SK-N-SH (cell line): Measurements from ENCODE around the gene TOR4A. TPM values are rescaled to one million over a fixed set of nuclear protein-coding genes. Genes with fewer than 3 reads are reported as not detected.

Source experiments
- CTCF ChIA-PET: fragments of 300-600, 350-600 bp; formaldehyde crosslinking; extraction: SDS; loops from one replicate; lab custom pipeline; 2021; lab: Yijun Ruan, JAX
- POLR2A ChIA-PET: fragments of 350-600 bp; sonication (Branson Sonifier 250); formaldehyde crosslinking; extraction: SDS; loops from one replicate; lab custom pipeline; 2020; ENCODE audit warnings: antibody characterized with exemption, inconsistent platforms; lab: Yijun Ruan, JAX
- DNase-seq: peaks from one replicate; pipeline ENCODE4 v3.0.0; 2012
- H2AFZ ChIP-seq: fragments of 200-600 bp; sonication (generic); 2 replicates; pipeline ENCODE4 v1.8.1; 2016; ENCODE audit warnings: antibody characterized with exemption, mild to moderate bottlenecking, low read depth
- H3F3A ChIP-seq: fragments of 200-600 bp; sonication (generic); replicated peaks from 2 replicates; pipeline ENCODE3; 2016; ENCODE audit warnings: antibody characterized with exemption, mild to moderate bottlenecking; ENCODE audit not compliant: insufficient read depth
- H3K27ac ChIP-seq, 2 experiments: fragments of 200-500 bp in 1 of 2; fragments of 200-600 bp in 1 of 2; sonication (Bioruptor generic) in 1 of 2; sonication (generic), shearing (Covaris generic) in 1 of 2; 2 replicates each; pipeline versions ENCODE4 v1.5.1 to v1.6.1; 2014 to 2016; ENCODE audit warnings: low read depth in 2 of 2, inconsistent platforms in 1 of 2, low read length in 1 of 2, mild to moderate bottlenecking in 1 of 2, mixed read lengths in 1 of 2
- H3K27me3 ChIP-seq: fragments of 200-600 bp; sonication (generic), shearing (Covaris generic); 2 replicates; pipeline ENCODE4 v1.6.1; 2016; ENCODE audit warnings: mixed run types; ENCODE audit not compliant: insufficient read depth
- H3K36me3 ChIP-seq, 2 experiments: fragments of 200-500 bp in 1 of 2; fragments of 200-600 bp in 1 of 2; sonication (Bioruptor generic) in 1 of 2; sonication (generic) in 1 of 2; replicated peaks in 1 of 2; 2 replicates each; pipeline versions ENCODE3 to v1.5.1; 2014 to 2016; ENCODE audit warnings: low read length in 1 of 2, mild to moderate bottlenecking in 1 of 2; ENCODE audit not compliant: insufficient read depth in 2 of 2, control insufficient read depth in 1 of 2
- H3K4me1 ChIP-seq, 2 experiments: fragments of 200-500 bp in 1 of 2; fragments of 200-600 bp in 1 of 2; sonication (Bioruptor generic) in 1 of 2; sonication (generic), shearing (Covaris generic) in 1 of 2; 2 replicates each; pipeline versions ENCODE4 v1.5.1 to v1.6.1; 2014 to 2016; ENCODE audit warnings: low read depth in 1 of 2, low read length in 1 of 2, mixed run types in 1 of 2; ENCODE audit not compliant: insufficient read depth in 2 of 2, control insufficient read depth in 1 of 2
- H3K4me2 ChIP-seq: fragments of 200-600 bp; sonication (generic), shearing (Covaris generic); 2 replicates; pipeline ENCODE4 v1.6.1; 2017; ENCODE audit warnings: mixed run types
- H3K4me3 ChIP-seq, 2 experiments: fragments of 200-500 bp in 1 of 2; fragments of 200-600 bp in 1 of 2; sonication (Bioruptor generic) in 1 of 2; sonication (generic), shearing (Covaris generic) in 1 of 2; 2 replicates each; pipeline versions ENCODE4 v1.5.1 to v1.8.1; 2014 to 2016; ENCODE audit warnings: low read depth in 2 of 2, inconsistent platforms in 1 of 2, low read length in 1 of 2, mild to moderate bottlenecking in 1 of 2, mixed read lengths in 1 of 2, moderate library complexity in 1 of 2
- H3K79me2 ChIP-seq: fragments of 200-600 bp; sonication (generic); 2 replicates; pipeline ENCODE4 v1.8.1; 2017; ENCODE audit warnings: mild to moderate bottlenecking; ENCODE audit not compliant: insufficient read depth
- H3K9ac ChIP-seq: fragments of 200-600 bp; sonication (generic); 2 replicates; pipeline ENCODE4 v1.6.1; 2017; ENCODE audit warnings: mixed run types
- H3K9me2 ChIP-seq: fragments of 200-600 bp; sonication (generic); 2 replicates; pipeline ENCODE4 v1.6.1; 2017; ENCODE audit warnings: mixed run types
- H3K9me3 ChIP-seq: fragments of 200-600 bp; sonication (generic); 2 replicates; pipeline ENCODE4 v1.6.1; 2017; ENCODE audit warnings: mixed run types, mild to moderate bottlenecking, moderate library complexity
- H4K20me1 ChIP-seq: fragments of 200-600 bp; sonication (generic); 2 replicates; pipeline ENCODE4 v1.6.1; 2017; ENCODE audit warnings: mild to moderate bottlenecking, mixed run types; ENCODE audit not compliant: insufficient read depth
- CHD2 ChIP-seq: fragments of 150-350 bp; IDR thresholded peaks from 2 replicates; pipeline ENCODE4 v1.6.1; 2018; ENCODE audit warnings: low read length; ENCODE audit not compliant: partially characterized antibody
- ELF1 ChIP-seq: IDR thresholded peaks from 2 replicates; pipeline ENCODE4 v1.4.0; 2012
- EZH2phosphoT487 ChIP-seq: fragments of 200-600 bp; sonication (generic); IDR thresholded peaks from 2 replicates; pipeline ENCODE4 v1.6.1; 2017; ENCODE audit warnings: low read depth, mixed run types, mild to moderate bottlenecking, antibody characterized with exemption, moderate library complexity, borderline replicate concordance
- FOSL2 ChIP-seq: IDR thresholded peaks from 2 replicates; pipeline ENCODE4 v1.4.0; 2012; ENCODE audit warnings: low read depth, mild to moderate bottlenecking, moderate library complexity, borderline replicate concordance
- MXI1 ChIP-seq: IDR thresholded peaks from 2 replicates; pipeline ENCODE4 v1.6.1; 2012; ENCODE audit warnings: mild to moderate bottlenecking, low read depth, low read length, improper control_type of control experiment
- NFIC ChIP-seq: IDR thresholded peaks from 2 replicates; pipeline ENCODE4 v1.4.0; 2012; ENCODE audit warnings: borderline replicate concordance
- RCOR1 ChIP-seq: fragments of 150-350 bp; IDR thresholded peaks from 2 replicates; pipeline ENCODE4 v1.6.1; 2017; ENCODE audit warnings: antibody characterized with exemption, low read length
- TEAD4 ChIP-seq: IDR thresholded peaks from 2 replicates; pipeline ENCODE4 v1.4.0; 2012; ENCODE audit warnings: mild to moderate bottlenecking, borderline replicate concordance; ENCODE audit not compliant: insufficient read depth
- USF1 ChIP-seq: IDR thresholded peaks from 2 replicates; pipeline ENCODE4 v1.4.0; 2012; ENCODE audit warnings: low read depth, borderline replicate concordance
- WGBS: methylation state at CpG from one replicate; pipeline ENCODE4 v1.1.6; 2017; ENCODE audit warnings: low lambda C conversion rate; 5-methylcytosine and 5-hydroxymethylcytosine counted together
- polyA plus RNA-seq, 3 experiments: library from polyadenylated mRNA; depleted of rRNA; stranded (reverse); fragments of >200 nt; gene quantifications; 2 replicates each; pipeline ENCODE4 v1.2.3, GENCODE V29; 2012
- TF ChIP-seq, protein P1 (sequence below): IDR thresholded peaks from 2 replicates; pipeline ENCODE4 v1.4.0; 2012; ENCODE audit warnings: low read depth, borderline replicate concordance
- TF ChIP-seq, protein P2 (sequence below): IDR thresholded peaks from 2 replicates; pipeline ENCODE4 v1.4.0; 2012; ENCODE audit warnings: low read depth
- TF ChIP-seq, protein P3 (sequence below): IDR thresholded peaks from 2 replicates; pipeline ENCODE4 v1.6.1; 2012; ENCODE audit warnings: mild to moderate bottlenecking, low read depth, low read length, moderate library complexity

Gene TOR4A
- polyA plus RNA-seq, 1 of the 3 experiments (the other 2 are of a cell fraction): 0.81 TPM

DNA sequence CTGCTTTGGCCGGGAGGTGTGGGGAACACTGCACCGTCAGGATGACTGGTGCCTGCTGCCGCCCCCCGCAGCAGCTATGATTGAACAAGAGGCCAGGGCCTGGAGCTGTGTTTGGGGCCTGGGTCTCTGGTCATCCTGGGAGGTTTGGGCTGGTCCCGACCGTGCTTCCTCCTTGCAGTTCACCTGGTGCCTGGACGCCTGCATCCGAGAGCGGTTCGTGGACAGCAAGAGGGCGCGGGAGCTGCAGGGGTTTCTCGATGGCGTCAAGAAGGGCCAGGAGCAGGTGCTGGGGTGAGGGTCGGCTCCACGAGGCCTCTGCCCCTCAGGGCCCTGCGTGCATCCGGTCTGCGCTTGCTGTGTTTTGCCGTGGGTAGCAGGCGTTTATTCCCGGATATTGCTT, 13.5 kb upstream of the TOR4A start:
- TF ChIP-seq CHD2 (no peak), EZH2phosphoT487 (no peak), TEAD4 (no peak), RCOR1 (no peak), MXI1 (no peak), ELF1 (no peak), NFIC (no peak), FOSL2 (no peak), USF1 (no peak)
- TF ChIP-seq, protein P1, sequence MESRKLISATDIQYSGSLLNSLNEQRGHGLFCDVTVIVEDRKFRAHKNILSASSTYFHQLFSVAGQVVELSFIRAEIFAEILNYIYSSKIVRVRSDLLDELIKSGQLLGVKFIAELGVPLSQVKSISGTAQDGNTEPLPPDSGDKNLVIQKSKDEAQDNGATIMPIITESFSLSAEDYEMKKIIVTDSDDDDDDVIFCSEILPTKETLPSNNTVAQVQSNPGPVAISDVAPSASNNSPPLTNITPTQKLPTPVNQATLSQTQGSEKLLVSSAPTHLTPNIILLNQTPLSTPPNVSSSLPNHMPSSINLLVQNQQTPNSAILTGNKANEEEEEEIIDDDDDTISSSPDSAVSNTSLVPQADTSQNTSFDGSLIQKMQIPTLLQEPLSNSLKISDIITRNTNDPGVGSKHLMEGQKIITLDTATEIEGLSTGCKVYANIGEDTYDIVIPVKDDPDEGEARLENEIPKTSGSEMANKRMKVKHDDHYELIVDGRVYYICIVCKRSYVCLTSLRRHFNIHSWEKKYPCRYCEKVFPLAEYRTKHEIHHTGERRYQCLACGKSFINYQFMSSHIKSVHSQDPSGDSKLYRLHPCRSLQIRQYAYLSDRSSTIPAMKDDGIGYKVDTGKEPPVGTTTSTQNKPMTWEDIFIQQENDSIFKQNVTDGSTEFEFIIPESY: no peak
- TF ChIP-seq, protein P2, sequence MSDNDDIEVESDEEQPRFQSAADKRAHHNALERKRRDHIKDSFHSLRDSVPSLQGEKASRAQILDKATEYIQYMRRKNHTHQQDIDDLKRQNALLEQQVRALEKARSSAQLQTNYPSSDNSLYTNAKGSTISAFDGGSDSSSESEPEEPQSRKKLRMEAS: no peak
- TF ChIP-seq, protein P3, sequence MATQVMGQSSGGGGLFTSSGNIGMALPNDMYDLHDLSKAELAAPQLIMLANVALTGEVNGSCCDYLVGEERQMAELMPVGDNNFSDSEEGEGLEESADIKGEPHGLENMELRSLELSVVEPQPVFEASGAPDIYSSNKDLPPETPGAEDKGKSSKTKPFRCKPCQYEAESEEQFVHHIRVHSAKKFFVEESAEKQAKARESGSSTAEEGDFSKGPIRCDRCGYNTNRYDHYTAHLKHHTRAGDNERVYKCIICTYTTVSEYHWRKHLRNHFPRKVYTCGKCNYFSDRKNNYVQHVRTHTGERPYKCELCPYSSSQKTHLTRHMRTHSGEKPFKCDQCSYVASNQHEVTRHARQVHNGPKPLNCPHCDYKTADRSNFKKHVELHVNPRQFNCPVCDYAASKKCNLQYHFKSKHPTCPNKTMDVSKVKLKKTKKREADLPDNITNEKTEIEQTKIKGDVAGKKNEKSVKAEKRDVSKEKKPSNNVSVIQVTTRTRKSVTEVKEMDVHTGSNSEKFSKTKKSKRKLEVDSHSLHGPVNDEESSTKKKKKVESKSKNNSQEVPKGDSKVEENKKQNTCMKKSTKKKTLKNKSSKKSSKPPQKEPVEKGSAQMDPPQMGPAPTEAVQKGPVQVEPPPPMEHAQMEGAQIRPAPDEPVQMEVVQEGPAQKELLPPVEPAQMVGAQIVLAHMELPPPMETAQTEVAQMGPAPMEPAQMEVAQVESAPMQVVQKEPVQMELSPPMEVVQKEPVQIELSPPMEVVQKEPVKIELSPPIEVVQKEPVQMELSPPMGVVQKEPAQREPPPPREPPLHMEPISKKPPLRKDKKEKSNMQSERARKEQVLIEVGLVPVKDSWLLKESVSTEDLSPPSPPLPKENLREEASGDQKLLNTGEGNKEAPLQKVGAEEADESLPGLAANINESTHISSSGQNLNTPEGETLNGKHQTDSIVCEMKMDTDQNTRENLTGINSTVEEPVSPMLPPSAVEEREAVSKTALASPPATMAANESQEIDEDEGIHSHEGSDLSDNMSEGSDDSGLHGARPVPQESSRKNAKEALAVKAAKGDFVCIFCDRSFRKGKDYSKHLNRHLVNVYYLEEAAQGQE: no peak
- H3K9me3 ChIP-seq: no peaks in the 10 kb centered on the region
- H3K36me3 ChIP-seq: peaks cover 16 to 36% of the 10 kb centered on the region in 2 experiments
- peaks cover 3% of the 10 kb centered on the region for H3F3A ChIP-seq
- no peak overlapping the region for H3K4me3 ChIP-seq
- POLR2A ChIA-PET: no interaction called here
- CTCF ChIA-PET: interaction anchor here (1.3 kb wide), 1 partner anchor 29 kb away, joined by 3 read pairs; no protein-coding TSS in a partner anchor
- H3K27me3 ChIP-seq: no peaks in the 10 kb centered on the region
- H2AFZ ChIP-seq: no peak overlapping the region
- H4K20me1 ChIP-seq: no peaks in the 10 kb centered on the region
- WGBS: 97% methylated on average over 16 of the region's 22 CpGs
- no peak overlapping the region for H3K4me2 ChIP-seq
- no peak overlapping the region for H3K9ac ChIP-seq
- DNase-seq: no peak
- no peaks in the 10 kb centered on the region for H3K9me2 ChIP-seq
- H3K79me2 ChIP-seq: peaks cover 10% of the 10 kb centered on the region
- H3K4me1 ChIP-seq: no peaks in the 10 kb centered on the region
- no peak overlapping the region for H3K27ac ChIP-seq
